AML-193 (cell line): ENCODE results near the gene FAM163B.

Experiments
- DNase-seq, 2 experiments: peaks; one replicate each; lab custom pipeline; 2025; lab: John Stamatoyannopoulos, UW

FAM163B gene

DNA sequence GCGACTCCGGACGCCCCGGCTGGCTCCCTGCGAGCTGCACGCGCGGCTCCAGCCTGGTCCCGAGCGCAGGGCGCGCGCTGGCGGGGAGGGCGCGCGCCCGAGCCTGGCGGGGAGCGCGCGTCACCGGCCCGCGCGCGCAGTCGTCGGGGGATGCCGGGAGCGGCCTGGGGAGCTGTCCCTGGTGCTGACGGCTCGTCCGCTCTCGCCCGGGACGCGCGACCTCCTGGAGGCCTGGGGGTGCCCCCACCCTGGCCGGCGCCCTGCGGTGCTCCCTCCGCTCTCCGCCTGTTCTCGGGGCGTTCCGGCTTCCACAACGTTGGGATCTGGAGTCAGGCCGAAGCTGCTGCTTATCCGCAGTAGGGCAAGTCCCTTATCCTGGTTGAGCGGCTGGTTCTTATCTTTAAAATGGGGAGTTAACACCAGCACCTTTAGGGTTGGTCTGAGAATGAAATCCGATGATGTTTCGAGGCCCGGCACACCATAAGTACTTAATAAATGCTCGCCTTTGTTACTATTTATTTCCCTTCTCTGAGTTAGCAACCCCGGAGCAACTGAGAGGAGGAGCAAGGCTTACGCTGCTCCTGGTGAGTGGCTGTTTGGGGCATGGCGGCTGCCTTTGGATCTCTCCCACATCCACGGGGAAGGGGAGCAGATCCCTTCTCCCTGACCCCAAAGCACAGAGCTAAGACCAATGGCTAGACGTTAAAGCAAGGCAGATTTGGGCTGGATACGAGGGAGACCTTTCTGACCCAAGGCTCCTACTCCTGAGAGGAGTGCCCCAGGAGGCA lies at the start of gene FAM163B:
Gene FAM163B (minus strand): TSS at position 79 of the 788 bp plus-strand sequence. CDS start 29,166 bp downstream, outside the sequence.
- no peak for DNase-seq

DNA sequence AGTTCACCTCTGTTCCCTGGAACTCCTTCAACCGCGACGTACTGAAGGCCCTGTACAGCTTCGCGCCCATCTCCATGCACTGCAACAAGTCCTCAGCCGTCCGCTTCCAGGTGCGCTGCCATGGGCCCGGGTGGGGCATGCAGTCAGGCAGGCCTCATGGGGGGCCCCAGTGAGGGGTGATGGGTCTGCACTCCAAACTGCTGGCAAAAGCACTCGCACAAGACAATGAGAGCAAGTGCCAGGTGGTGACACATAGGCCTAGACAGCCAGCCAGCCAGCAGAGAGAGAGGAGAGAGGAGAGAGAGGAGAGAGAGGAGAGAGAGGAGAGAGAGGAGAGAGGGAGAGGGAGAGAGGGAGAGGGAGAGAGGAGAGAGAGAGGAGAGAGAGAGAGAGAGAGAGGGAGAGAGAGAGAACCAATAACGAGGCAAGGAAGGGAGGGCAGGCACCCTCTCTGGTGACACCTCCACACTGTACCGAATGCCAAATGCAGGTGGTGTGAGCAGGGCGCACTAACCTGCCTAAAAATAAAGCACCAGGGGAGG lies 48.0 kb upstream of the FAM163B start:
- no peak for DNase-seq

DNA sequence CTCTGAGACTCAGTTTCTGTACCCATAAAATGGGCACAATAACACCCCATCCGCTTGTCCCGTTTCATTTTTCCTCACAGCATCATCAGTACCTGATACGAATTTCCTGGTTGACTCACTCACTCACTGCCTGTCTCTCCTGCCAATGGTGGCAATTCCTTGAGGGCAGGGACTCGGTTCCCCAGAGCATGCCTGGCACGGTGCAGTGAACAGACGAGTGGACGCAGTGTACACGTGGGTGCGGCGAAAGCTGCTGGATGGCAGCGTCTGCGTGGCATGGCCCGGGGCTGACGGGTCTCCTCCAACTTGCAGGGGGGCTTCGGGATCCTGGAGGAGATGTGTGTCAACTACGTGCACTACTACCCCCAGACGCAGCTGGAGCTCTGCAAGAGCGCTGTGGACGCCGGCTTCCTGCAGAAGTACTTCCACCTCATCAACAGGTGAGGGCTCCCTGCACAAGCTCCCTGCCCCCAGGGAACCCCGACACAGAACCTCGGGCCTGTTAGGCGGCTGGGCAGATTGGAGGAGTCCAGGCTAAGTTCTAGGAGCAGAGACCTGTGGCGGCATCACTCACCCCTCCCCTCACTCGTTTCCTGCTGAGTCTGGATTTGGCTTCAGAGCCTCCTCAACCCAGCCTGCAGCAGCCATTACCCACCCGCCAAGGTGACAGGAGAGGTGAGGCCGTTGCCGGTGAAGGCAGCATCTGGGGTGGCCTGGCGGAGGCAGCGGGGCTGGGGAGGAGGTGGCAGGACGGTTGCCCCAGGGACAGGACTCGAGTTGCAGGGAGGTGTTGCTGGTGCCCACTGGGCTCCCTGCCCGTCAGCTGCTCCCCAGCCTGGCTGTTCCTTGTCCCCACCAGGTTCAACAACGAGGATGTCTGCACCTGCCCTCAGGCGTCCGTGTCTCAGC lies 47.3 kb upstream of the FAM163B start:
- DNase-seq = no peak

DNA sequence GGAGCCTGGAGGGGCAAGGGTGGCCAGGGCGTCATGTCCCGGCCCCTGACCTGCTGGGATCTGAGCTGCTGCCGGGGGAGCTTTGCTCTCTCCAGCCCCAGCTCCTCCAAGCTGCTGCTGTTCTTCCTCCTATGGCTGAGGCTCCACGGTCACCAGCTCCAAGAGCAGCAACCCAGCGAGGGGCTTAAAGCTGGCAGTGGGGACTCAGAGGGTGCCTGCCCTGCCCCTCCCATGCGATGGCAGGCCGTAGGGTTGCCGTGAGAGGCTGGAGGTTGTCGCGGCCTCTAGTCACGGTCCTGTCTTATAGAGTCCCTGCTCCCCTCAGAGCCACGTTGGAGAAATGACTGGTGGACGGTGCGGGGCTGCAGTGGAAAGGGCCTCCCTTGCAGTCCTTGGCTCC lies 46.5 kb upstream of the FAM163B start:
- no peak for DNase-seq

DNA sequence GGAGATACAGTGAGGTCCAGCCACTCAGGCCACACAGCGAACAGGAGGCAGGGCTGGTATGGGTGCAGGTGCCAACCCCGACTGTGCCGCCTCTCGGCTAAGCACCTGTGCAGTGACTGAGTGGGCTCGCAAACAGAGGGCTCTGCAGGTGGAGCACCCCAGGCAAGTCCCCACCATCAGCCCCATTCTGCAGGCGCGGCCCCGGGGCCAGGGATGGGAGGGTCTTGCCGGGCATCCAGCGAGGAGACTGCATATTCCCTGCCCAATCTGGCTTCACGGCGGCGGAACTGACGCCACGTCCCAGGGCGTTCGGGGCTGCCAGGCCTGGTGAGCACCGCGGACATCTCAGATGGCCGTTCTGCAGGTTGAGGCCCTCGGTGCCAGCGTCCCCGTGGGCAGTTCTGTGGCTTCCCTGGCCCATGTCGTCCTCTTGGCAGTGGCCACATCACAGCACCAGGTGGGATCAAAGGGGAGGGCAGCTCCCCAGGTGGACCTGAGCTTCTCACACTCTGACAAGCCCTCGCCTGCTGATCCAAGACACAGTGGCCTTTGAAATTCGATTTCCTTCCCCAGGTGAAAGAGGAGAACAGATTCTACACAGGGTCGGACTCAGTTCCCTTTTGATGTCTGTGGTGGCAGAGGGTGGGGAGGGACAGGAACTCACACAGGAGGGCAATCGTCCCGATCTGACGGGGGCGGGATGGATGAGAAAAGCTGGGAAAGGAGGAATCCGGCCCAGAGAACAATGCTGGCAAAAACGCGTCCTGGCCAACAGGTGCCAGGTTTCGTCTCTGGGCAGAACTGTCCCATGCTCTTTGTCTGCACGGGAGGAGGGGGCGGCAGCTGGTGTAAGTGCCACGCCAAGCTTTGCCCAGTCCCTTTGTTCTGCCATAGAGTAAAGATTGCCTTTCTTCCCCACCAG lies 45.8 kb upstream of the FAM163B start:
- DNase-seq = no peak

DNA sequence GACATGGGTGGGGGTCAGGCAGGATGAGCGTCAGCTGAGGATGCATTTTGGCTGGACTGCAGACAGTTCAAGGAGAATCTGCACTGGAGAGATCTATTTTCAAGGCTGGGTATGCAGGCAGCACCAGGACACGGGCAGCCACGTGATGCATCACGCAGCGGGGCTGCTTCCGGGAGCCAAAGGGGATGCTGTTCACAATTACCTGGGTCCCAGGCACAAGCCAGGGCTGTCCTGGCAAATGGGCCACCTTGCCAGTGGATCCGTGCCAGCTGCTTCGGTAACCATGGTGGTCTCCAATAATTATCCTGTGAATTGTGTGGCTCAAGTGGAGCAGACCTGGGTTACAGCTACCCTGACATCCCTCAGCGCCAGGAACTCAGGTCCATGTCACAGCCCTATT lies 44.4 kb upstream of the FAM163B start:
- DNase-seq = no peak

DNA sequence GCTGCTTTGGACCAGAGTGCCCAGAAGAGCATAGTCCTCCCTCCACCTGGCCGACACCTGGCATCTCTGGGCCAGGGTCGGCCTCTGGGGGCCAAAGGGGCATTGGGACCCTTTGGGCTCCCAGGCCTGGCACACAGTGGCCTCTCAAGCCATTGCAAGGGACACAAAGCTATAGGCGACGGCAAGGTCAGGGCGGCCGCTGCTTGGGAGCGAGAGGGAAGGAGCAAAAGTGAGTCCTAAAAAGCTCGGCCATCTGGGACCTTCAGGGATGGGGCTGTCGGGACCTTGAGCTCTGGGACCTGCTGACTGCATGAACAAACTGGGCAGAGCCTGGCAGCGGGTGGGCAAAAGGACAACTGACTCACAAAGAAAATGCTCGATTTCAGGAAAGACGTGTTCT lies 40.8 kb upstream of the FAM163B start:
- DNase-seq = no peak

DNA sequence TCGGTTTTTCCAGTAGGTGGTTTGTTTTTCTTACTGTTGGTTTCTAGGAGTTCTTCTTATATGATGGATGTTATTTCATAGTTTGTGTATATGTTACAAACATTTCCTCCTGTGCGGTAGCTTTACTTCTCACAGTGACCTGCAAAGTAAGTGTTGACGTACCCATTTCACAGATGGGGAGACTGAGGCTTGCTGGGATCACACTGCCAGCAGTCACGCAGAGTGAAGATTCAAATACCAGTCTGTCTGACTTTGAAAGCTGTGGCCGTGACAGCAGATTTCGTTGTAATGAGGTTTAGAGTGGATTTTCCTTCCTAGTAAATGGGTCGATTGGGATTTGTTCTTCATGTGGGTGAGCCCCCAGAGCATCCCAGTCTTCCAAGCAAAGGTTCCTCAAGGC lies 40.0 kb upstream of the FAM163B start:
- no peak for DNase-seq

DNA sequence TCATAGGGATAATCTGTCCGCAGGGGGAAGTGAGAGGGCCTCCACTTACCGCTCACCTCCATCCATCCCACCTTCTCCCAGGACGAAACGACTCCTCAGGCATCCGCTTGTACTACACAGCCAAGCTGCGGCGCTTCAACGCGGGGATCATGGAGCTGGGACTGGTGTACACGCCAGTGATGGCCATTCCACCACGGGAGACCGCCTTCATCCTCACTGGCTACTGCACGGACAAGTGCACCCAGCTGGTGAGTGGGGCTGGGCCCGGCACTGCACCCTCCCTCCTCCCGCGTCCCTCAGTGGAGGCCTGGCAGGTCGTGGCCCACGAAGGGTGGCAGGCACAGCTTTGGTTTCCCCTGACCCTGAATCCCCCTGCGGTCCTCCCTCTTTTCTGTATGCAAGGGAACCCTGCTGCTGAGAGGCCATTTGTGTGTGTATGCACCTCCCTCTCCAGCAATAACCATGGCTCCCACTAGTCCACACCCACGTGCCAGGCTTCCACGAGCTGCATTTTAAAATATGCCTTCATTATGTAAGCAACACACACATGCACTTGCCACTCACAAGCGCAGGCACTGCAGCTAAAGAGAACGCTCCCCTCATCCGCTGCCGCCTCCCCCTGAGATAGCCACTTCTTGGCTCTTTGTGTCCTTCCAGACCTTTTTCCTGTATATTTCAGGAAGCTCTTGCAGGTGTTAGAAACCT lies 38.7 kb upstream of the FAM163B start:
- DNase-seq = no peak

DNA sequence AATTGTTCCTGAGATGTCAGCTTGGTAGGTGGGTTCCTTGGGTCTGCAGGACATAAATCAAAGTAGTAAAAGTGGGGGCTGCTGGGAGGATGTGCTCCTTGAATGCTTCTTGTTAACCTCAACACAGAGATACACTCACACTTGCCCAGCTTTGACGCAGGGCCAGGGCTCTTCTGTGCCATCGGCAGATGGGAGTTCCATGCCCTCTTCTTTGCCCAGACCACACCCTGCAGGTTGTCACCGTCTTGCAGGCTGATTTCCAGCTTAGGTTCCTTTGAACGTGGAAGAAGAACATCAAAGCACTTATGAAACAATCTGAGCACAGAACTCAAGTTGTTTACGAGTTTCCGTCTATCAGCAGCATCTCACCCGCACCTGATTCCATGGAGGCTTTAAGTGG lies 38.0 kb upstream of the FAM163B start:
- DNase-seq = no peak

DNA sequence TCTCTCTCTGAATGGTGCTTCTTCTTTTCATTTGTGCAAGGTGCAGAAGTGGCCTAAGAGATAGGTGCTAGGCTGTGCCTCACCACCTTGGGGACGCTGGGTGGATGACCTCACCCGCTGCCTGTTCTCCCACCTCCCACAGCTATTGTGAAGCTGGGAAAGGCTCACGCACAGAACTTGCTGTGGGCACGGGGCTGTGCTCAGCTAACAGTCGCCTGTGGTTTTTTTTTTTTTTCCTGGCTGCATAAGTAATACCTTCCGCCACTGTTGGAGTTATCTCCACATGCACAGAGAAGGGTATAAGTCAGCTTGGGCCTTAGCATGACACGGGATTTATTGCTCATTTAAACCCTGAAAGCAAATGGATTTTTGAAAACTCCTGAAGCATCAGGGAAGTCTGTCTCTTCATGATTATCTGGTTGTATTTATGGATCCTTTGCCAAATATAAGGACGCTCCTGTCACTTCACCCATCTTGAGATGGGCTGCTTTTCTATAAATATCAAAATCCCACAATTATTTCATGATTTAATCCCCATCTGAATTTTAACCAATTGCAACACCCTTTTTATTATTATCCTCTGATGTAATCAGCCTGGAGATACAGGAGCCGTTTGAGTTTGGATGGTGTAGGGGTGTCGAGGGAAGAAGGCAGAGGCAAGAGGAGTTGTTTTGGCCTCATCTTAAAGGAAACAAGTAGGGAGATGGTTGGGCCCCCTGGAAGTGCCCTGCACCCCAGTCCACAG lies 36.0 kb upstream of the FAM163B start:
- no peak for DNase-seq

DNA sequence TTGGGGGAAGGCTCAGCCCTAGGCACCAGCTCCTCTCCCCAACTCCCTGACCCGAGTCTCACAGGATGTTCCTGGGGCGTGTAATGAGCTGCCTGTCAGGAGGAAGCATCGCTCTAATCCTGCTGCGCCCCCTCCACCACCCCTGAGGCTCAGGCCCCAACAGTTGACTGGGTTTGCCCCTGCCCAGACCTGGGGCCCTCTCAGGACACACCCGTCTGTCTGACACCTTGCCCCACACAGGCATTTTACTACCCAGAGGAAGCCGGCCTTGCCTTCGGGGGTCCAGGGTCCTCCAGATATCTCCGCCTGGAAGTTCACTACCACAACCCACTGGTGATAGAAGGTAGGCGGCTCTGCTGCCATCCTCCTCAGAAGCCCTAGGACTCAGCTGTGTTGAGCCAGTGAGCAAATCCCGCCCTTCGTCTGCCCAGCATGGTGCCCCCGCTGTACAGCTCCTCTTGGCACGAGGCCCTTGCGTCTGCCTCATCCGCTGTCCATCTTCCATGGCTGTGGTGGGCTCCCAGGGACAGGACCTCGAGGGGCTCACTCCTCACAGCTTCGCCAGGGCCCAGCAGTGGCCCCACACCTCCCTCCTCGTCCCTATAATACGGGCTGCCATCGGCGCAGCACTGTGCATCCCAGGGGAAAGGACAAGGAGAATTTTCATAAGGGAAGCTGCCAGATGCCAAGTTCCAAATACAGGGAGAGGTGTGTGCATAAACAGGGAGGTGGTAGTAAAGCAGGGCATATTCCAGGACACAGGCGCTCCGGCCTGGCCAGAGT lies 35.0 kb upstream of the FAM163B start:
- no peak for DNase-seq

DNA sequence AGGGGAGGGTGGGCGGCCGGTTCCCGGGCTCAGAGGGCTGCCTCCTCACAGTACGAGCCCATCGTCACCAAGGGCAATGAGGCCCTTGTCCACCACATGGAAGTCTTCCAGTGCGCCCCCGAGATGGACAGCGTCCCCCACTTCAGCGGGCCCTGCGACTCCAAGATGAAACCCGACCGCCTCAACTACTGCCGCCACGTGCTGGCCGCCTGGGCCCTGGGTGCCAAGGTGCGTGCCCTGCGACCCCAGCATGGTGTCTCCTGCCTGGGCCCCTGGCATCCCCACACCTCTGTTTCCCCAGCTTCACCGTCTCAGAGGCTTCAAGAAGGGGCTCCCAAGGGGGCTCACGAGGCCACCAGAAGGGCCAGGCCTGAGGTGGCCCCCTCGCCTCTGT lies 34.2 kb upstream of the FAM163B start:
- no peak for DNase-seq

DNA sequence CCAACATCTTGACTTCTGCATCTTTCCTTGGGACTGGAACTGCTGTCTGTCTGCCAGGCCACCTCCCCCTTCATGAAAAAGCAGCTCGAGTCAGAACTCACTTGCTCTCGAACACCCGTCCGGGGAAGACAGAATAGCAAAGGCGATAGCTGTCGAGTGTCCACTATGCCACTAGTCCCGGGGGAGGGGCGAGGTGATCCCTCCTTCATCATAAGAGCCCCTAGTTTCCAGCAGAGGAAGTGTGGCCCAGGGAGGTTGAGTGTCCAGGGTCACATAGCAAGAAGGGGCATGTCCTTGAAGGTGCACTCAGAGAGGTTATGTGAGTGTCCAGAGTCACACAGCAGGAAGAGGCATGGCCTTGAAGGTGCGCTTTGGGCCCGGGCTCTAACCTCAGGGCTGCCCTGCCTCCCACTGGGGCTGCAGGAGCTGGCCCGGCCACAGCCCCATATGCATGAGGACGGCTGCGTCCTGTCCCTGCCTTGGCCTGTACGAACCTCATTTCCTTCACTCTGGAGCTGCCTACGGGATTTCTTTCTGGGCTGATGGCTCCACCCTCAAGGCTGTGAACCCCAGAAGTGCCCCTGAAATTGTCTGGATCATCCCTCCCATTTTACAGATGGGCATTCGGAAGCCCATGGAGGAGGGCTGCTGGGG lies 33.6 kb upstream of the FAM163B start:
- no peak for DNase-seq

DNA sequence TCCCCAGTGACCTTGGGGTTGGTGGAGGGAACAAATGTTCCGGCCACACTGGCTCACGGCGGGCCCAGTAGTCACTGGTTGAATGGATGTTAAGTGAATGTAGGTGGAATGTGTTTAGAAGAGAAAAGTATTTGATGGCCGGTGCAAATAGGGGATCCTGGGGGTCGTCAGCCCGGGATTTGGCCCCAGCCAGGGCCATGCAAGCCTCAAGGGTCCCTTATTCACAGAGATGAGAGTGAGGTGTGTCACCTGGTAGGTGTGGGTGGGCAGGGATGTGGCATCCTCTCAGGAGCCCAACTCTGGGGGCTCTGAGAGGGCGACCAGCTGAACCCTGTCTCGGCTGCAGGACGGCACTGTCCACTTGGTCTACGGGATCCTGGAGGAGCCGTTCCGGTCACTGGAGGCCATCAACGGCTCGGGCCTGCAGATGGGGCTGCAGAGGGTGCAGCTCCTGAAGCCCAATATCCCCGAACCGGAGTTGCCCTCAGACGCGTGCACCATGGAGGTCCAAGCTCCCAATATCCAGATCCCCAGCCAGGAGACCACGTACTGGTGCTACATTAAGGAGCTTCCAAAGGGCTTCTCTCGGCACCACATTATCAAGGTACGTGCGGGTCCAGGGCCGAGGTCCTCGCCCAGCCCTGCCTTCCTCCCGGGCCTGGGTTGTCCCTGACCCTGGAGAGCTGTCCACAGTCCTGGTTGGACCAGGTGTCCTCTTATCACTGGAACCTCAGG lies 32.8 kb upstream of the FAM163B start:
- no peak for DNase-seq

DNA sequence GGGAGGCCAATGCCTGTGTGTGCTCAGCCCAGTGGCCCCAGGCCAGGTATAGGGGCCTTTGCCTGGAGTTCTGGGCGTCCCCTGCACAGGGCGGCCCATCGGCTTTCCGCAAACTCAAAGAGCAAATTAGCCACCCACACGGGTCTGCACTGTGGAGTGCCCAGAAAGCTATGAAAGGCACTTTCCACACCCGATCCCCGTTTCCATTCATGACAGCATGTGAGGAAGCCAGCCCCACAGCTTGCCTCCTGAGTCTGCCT lies 32.1 kb upstream of the FAM163B start:
- no peak for DNase-seq

DNA sequence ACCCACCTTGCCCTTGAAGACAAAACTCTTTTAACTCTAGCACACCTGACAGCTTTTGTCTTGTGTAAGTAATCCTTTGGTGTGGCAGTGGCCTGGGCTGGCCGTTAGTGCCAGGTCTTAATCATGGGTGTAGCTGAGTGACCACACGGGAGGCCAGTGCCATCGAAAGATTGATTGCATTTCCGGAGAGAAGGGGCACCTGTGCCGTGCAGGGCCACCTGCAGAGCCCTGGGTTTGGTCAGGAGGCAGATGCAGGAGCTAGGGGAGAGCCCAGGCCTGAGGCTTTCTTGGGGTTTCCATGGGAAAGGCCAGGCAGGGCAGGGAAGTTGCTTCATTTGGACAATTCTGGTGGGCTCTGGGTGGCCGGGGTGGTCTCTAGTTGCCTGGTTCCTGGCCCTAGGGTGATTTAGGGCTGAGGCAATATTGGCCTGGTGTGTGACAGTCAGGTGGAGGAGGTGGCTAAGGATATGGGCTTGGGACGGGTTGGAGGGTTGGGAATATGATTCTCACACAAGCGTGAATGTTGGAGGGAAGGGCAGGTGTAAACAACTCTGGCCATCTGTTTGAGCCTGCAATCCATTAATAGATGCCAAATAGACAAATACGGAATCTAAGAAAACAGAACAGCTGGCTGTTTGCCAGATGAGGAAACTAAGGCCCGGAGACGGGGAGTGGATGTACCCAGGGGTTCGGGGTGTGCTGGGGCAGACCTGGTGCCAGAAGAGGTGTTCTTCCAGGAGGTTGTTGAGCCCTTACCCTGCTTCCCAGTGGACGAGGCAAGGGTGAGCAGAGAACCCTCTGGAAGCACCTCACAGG lies 31.6 kb upstream of the FAM163B start:
- DNase-seq = no peak

DNA sequence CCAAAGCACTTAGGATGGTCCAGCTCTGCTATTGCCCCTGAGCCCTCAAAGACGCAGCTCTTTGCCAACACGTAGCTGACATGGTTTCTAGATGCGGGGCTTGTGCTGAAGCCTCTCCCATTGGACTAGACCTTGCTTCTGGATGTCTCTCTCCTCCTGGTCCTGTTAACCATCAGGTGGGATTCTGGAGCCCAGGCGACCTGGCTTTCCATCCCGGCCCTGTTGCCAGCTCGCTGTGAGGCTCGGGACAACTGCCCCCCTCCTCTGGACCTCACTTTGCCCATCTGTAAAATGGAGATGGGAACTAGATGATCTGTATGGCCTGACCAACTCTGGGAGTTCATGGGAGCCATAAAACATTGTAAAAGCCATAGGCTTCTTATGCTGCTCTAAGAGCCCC lies 31.0 kb upstream of the FAM163B start:
- DNase-seq = no peak
